ENCODE measurements around the gene ZBTB20.
A peak's percentile ranks its signal among the peaks of the same experiment; 100 is the strongest.

ZBTB20 gene

DNA sequence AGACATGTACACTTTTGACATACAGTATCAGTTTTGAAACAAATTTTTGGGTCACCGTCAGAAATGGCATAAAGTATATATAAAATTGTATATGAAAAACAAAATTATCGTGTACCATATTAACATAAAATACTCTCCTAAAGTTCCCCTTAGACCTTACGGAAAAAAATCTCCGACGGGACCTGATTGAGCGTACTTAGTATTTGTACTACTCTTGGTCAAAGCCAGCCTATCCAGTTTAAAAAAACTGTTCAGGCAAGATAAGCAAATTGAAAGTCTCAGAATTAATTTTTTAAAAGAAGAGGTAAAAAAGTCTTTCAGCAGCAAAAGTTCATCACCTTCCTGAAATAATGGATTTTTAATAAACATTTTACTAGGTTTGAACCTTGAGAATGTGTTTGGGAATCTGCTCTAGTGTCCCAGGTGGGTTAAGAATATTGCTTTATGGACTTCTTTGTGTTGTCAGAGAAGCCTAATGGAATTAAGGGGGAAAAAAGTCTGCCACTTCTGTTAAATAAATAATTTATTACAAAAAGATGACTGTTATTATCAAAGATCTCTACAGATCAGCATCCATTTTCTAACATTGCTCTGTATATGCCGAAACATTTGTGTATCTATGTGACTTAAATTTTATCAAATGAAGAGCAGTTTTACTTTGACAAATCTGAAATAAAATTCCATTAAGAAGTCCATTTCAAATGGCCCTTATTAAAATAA lies 48.6 kb downstream of the ZBTB20 start:
- Histone ChIP-seq H3K36me3 (replicated peaks; ENCODE audit: insufficient read depth, low read length) (no peaks in the 10 kb centered on the region), H3F3A (ENCODE audit: insufficient read depth, low read length) (no peaks in the 10 kb centered on the region; the same call in 1 of the 2 replicates), H3K9me2 (replicated peaks; ENCODE audit: insufficient read depth, low read length) (no peaks in the 10 kb centered on the region), H3K27me3 (replicated peaks; ENCODE audit: insufficient read depth, low read length) (no peaks in the 10 kb centered on the region), H4K20me1 (ENCODE audit: insufficient read depth, low read length) (no peaks in the 10 kb centered on the region), H3K4me1 (ENCODE audit: low read length) (no peaks in the 10 kb centered on the region), H2AFZ (ENCODE audit: low read length) (no peak overlapping the region), H3K79me2 (ENCODE audit: low read length) (no peaks in the 10 kb centered on the region), H3K9me3 (replicated peaks; ENCODE audit: insufficient read depth, low read length) (no peaks in the 10 kb centered on the region), H3K4me2 (ENCODE audit: low read depth, low read length) (no peak overlapping the region), H3K4me3 (ENCODE audit: low read length) (no peak overlapping the region), H3K27ac (ENCODE audit: low read length) (no peak overlapping the region), H3K9ac (ENCODE audit: low read length) (no peak overlapping the region)
- TF ChIP-seq, protein P1, sequence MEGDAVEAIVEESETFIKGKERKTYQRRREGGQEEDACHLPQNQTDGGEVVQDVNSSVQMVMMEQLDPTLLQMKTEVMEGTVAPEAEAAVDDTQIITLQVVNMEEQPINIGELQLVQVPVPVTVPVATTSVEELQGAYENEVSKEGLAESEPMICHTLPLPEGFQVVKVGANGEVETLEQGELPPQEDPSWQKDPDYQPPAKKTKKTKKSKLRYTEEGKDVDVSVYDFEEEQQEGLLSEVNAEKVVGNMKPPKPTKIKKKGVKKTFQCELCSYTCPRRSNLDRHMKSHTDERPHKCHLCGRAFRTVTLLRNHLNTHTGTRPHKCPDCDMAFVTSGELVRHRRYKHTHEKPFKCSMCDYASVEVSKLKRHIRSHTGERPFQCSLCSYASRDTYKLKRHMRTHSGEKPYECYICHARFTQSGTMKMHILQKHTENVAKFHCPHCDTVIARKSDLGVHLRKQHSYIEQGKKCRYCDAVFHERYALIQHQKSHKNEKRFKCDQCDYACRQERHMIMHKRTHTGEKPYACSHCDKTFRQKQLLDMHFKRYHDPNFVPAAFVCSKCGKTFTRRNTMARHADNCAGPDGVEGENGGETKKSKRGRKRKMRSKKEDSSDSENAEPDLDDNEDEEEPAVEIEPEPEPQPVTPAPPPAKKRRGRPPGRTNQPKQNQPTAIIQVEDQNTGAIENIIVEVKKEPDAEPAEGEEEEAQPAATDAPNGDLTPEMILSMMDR (IDR thresholded peaks at IDR 0.05; ENCODE audit: low read length), result no peak
- TF ChIP-seq EZH2 (optimal IDR thresholded peaks at IDR 0.05; ENCODE audit: low read depth, low read length), result no peak
- DNase-seq, result no peak

GRCh38 chr3:115095236-115095635 lies 51.9 kb downstream of the ZBTB20 start:
- no peaks in the 10 kb centered on the region for H3K79me2 ChIP-seq (ENCODE audit: low read length)
- no peaks in the 10 kb centered on the region for H3K9me2 ChIP-seq (replicated peaks; ENCODE audit: insufficient read depth, low read length)
- no peak overlapping the region for H3K4me3 ChIP-seq (ENCODE audit: low read length)
- no peak overlapping the region for H2AFZ ChIP-seq (ENCODE audit: low read length)
- no peak for DNase-seq
- no peaks in the 10 kb centered on the region for H3K9me3 ChIP-seq (replicated peaks; ENCODE audit: insufficient read depth, low read length)
- no peaks in the 10 kb centered on the region for H3K36me3 ChIP-seq (replicated peaks; ENCODE audit: insufficient read depth, low read length)
- no peak overlapping the region for H3K9ac ChIP-seq (ENCODE audit: low read length)
- no peaks in the 10 kb centered on the region for H3K4me1 ChIP-seq (ENCODE audit: low read length)
- H3K27me3 ChIP-seq (replicated peaks; ENCODE audit: insufficient read depth, low read length), result no peaks in the 10 kb centered on the region
- no peak overlapping the region for H3K4me2 ChIP-seq (ENCODE audit: low read depth, low read length)
- H3K27ac ChIP-seq (ENCODE audit: low read length), result no peak overlapping the region
- TF ChIP-seq EZH2phosphoT487 (IDR thresholded peaks at IDR 0.05; ENCODE audit: low read length) (no peak), EZH2 (optimal IDR thresholded peaks at IDR 0.05; ENCODE audit: low read depth, low read length) (no peak)
- TF ChIP-seq, protein P1 (IDR thresholded peaks at IDR 0.05; ENCODE audit: low read length), result no peak
- H4K20me1 ChIP-seq (ENCODE audit: insufficient read depth, low read length), result no peaks in the 10 kb centered on the region
- no peaks in the 10 kb centered on the region for H3F3A ChIP-seq (ENCODE audit: insufficient read depth, low read length)

- peak; percentile 60 for DNase-seq
- Histone ChIP-seq H3K9ac (ENCODE audit: low read length) (no peak overlapping the region), H3K79me2 (ENCODE audit: low read length) (no peaks in the 10 kb centered on the region), H3K27me3 (replicated peaks; ENCODE audit: insufficient read depth, low read length) (no peaks in the 10 kb centered on the region), H3K9me3 (replicated peaks; ENCODE audit: insufficient read depth, low read length) (no peaks in the 10 kb centered on the region), H2AFZ (ENCODE audit: low read length) (no peak overlapping the region), H3K27ac (ENCODE audit: low read length) (no peak overlapping the region), H3K4me1 (ENCODE audit: low read length) (no peaks in the 10 kb centered on the region), H3K36me3 (replicated peaks; ENCODE audit: insufficient read depth, low read length) (no peaks in the 10 kb centered on the region), H3F3A (ENCODE audit: insufficient read depth, low read length) (no peaks in the 10 kb centered on the region), H3K4me3 (ENCODE audit: low read length) (no peak overlapping the region), H3K9me2 (replicated peaks; ENCODE audit: insufficient read depth, low read length) (no peaks in the 10 kb centered on the region), H3K4me2 (ENCODE audit: low read depth, low read length) (no peak overlapping the region), H4K20me1 (ENCODE audit: insufficient read depth, low read length) (no peaks in the 10 kb centered on the region)
- TF ChIP-seq, protein P1 (IDR thresholded peaks at IDR 0.05; ENCODE audit: low read length), result peak; percentile 79
- TF ChIP-seq EZH2 (optimal IDR thresholded peaks at IDR 0.05; ENCODE audit: low read depth, low read length) (no peak), EZH2phosphoT487 (IDR thresholded peaks at IDR 0.05; ENCODE audit: low read length) (no peak)
Observed at GRCh38 chr3:115092220-115092791, 54.8 kb downstream of the ZBTB20 start.

Data from MM.1S (cell line).